Measurements from ENCODE around the gene LY6G6C. TPM values are rescaled to one million over a fixed set of nuclear protein-coding genes. Genes with fewer than 3 reads are reported as not detected.
A peak's percentile ranks its signal among the peaks of the same experiment; 100 is the strongest.

Gene LY6G6C
- total RNA-seq, 1 donor from 2014 or later, result not detected

DNA sequence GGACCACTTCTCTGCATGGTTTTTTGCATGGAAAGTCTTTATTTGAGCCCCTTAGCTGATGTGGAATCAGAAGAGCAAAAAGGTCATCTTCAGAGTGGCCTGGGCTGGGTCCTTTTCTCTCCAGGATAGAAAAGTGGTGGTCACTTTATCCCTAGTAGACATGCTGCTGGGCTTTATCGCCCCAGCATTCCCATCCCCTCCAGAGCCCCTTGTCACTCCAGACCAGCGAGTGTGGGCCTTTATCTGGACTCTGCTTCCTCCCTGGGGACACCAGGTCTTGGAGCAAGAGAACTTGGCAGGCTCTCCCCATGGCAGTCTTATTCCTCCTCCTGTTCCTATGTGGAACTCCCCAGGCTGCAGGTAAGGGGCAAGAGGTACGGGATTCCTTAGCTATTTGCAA is 14.9 kb downstream of the LY6G6C start, which contains the start of gene LY6G6F:
Gene LY6G6F (plus strand): TSS at position 268 of the 400 bp plus-strand sequence. CDS start 41 bp downstream, at position 309.
- TF ChIP-seq, protein P1, sequence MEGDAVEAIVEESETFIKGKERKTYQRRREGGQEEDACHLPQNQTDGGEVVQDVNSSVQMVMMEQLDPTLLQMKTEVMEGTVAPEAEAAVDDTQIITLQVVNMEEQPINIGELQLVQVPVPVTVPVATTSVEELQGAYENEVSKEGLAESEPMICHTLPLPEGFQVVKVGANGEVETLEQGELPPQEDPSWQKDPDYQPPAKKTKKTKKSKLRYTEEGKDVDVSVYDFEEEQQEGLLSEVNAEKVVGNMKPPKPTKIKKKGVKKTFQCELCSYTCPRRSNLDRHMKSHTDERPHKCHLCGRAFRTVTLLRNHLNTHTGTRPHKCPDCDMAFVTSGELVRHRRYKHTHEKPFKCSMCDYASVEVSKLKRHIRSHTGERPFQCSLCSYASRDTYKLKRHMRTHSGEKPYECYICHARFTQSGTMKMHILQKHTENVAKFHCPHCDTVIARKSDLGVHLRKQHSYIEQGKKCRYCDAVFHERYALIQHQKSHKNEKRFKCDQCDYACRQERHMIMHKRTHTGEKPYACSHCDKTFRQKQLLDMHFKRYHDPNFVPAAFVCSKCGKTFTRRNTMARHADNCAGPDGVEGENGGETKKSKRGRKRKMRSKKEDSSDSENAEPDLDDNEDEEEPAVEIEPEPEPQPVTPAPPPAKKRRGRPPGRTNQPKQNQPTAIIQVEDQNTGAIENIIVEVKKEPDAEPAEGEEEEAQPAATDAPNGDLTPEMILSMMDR (IDR thresholded peaks at IDR 0.05; ENCODE audit: borderline replicate concordance), result no peak
- no peak within 1 kb of the TSS for H3K4me3 ChIP-seq
- DNase-seq, result no peak
- peaks cover 9% of the 10 kb centered on the region for H3K27me3 ChIP-seq (ENCODE audit: low read depth)
- no peaks in the 10 kb centered on the region for H3K9me3 ChIP-seq (replicated peaks)
- no peak within 1 kb of the TSS for H3K27ac ChIP-seq (replicated peaks)
- intact Hi-C loops (cut with micrococcal nuclease), result no loop called here
- peaks cover 21% of the 10 kb centered on the region for H3K4me1 ChIP-seq
- H3K36me3 ChIP-seq, result no peaks in the 10 kb centered on the region

- H3K27ac ChIP-seq (replicated peaks), result no peak overlapping the region
- TF ChIP-seq, protein P1 (IDR thresholded peaks at IDR 0.05; ENCODE audit: borderline replicate concordance), result no peak
- H3K4me3 ChIP-seq, result no peak overlapping the region
- H3K4me1 ChIP-seq, result peaks cover 28% of the 10 kb centered on the region
- no peaks in the 10 kb centered on the region for H3K9me3 ChIP-seq (replicated peaks)
- H3K27me3 ChIP-seq (ENCODE audit: low read depth), result peaks cover 6% of the 10 kb centered on the region
- intact Hi-C loops (cut with micrococcal nuclease), result no loop called here
- no peaks in the 10 kb centered on the region for H3K36me3 ChIP-seq
- DNase-seq, result no peak
Observed at GRCh38 chr6:31705931-31706330, 15.6 kb downstream of the LY6G6C start.

- H3K27ac ChIP-seq (replicated peaks), result peak within 1 kb of the TSS; percentile 99
- no peaks in the 10 kb centered on the region for H3K27me3 ChIP-seq (ENCODE audit: low read depth)
- peak within 1 kb of the TSS; percentile 90 for H3K4me3 ChIP-seq
- peak; percentile 99 for DNase-seq
- intact Hi-C loops (cut with micrococcal nuclease), result no loop called here
- peaks cover 19% of the 10 kb centered on the region for H3K36me3 ChIP-seq
- H3K4me1 ChIP-seq, result peaks cover 43% of the 10 kb centered on the region
- TF ChIP-seq, protein P1 (IDR thresholded peaks at IDR 0.05; ENCODE audit: borderline replicate concordance), result peak; percentile 24
- H3K9me3 ChIP-seq (replicated peaks), result no peaks in the 10 kb centered on the region
Observed at GRCh38 chr6:31702819-31703716, 18.5 kb downstream of the LY6G6C start, which contains the start of gene ABHD16A. Gene ABHD16A (minus strand): TSS chr6:31703324. CDS start chr6:31703281, 43 bp downstream.

GRCh38 chr6:31702405-31702818 is 19.1 kb downstream of the LY6G6C start:
- peak overlapping the region; percentile 90 for H3K4me3 ChIP-seq
- intact Hi-C loops (cut with micrococcal nuclease), result no loop called here
- peaks cover 43% of the 10 kb centered on the region for H3K4me1 ChIP-seq
- DNase-seq, result no peak
- no peaks in the 10 kb centered on the region for H3K9me3 ChIP-seq (replicated peaks)
- peaks cover 20% of the 10 kb centered on the region for H3K36me3 ChIP-seq
- no peaks in the 10 kb centered on the region for H3K27me3 ChIP-seq (ENCODE audit: low read depth)
- TF ChIP-seq, protein P1 (IDR thresholded peaks at IDR 0.05; ENCODE audit: borderline replicate concordance), result no peak
- H3K27ac ChIP-seq (replicated peaks), result peak overlapping the region; percentile 99

DNA sequence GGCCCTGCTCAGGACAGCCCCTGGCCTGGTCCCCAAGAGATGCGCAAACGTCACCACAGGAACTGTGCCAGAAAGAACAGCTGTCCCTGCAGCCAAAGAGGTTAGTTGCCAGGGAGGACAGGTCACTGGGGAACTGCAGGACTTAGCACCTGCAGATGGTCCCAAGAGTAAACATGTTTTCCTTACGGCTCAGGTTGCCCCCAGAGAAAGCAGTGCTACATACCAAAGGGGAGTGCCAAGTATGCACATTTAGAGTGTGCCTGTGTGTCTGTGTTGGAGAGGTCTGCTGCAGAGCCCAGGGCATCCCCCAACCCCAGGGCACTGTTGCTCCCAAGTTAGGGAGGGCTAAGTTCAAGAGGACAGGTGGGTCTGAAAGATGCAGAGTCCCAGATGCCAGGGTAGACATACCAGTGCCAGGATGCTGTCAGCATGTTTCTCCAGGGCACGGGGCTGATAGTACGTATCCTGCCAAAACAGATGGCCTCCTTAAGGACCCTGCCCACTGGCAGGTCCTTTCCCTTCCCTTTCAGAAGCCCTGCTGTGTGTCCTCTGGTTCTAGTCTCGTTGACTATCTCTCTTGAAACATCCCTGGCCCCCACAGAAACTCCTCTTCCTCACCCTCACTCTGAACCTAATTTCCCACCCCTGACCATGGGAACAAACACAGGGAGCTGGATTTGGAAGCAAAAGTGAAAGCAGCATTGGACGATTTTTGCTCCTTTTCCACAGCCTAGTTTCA is 19.7 kb downstream of the LY6G6C start:
- peaks cover 26% of the 10 kb centered on the region for H3K36me3 ChIP-seq

More for the DNA sequence above, 19.7 kb downstream of the LY6G6C start:
- Histone ChIP-seq H3K4me1 (peaks cover 43% of the 10 kb centered on the region), H3K27ac (replicated peaks) (peak overlapping the region; percentile 99), H3K9me3 (replicated peaks) (no peaks in the 10 kb centered on the region), H3K4me3 (peak overlapping the region; percentile 90), H3K27me3 (ENCODE audit: low read depth) (no peaks in the 10 kb centered on the region)
- peak; percentile 57 for DNase-seq
- TF ChIP-seq, protein P1 (IDR thresholded peaks at IDR 0.05; ENCODE audit: borderline replicate concordance), result no peak
- intact Hi-C loops (cut with micrococcal nuclease), result no loop called here
